Bronchial smooth muscle cell (primary cell): Measurements from ENCODE around the gene GPATCH11. TPM values are rescaled to one million over a fixed set of nuclear protein-coding genes. Genes with fewer than 3 reads are reported as not detected.

Experiments used
- total RNA-seq: library from RNA; depleted of rRNA; stranded (reverse); fragments of >200 nt; gene quantifications from 2 replicates; pipeline ENCODE4 v1.2.1, GENCODE V29; 2014

Gene GPATCH11
- 3.2 and 3.7 TPM in 2 replicates for total RNA-seq

DNA sequence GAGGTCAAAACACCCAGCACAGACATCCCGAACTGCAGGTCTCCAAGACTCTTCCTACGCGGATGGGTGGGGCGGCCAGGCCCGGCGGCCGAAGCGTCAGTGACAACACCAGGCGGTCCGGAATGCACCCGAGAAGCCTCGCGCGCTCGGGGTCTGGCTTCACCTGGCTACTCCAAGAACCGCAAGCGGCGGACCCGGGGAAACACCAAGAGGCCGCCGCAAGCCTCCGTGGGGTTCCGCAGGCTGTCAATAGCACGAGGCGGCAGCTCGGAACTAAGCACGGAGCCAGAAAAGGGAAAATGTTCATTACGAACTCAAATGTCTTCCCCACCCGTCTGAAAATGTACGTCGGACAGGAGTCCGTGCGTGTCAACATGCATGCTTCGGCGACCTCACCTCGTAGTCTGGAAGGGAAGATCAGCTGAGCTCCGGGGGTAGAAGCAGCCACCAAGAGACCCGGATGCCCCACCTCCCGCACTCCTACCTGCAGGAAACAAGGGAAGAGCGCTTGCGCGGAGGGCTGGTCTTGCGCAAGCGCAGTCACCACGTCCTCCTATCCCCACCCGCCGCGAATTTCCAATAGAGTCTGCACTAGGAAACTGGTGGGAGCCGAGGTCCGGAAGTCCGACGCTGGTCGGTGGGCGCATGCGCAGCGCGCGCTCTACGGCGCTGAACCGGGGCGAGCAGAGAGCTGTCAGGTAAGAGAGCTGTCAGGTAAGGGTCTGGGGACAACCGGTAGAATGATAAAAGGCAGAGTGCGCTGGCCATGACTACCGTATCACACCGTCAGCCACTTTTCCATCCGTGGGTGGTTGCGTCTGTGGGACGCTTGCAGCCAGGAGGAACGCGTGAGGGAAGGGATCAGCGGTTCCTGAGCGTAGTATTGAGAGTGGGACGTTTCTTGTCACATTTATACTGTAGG is at the start of gene GPATCH11, which contains the start of gene HEATR5B:
Gene GPATCH11, plus strand, starts transcription at position 646 of the 922 bp plus-strand sequence. CDS start 3,864 bp downstream, outside the sequence.
Gene HEATR5B, minus strand, starts transcription at position 500 of the 922 bp plus-strand sequence. CDS start 958 bp downstream, outside the sequence.

Other genes with a start within 250 kb of the GPATCH11 start
- gene STRN, start 118.0 kb upstream of the GPATCH11 start, total RNA-seq: 10.1 and 11.7 TPM in 2 replicates
- gene HEATR5B, start 146 bp upstream of the GPATCH11 start, total RNA-seq: 13.8 and 13.9 TPM in 2 replicates
- gene EIF2AK2, start 72.5 kb downstream of the GPATCH11 start, total RNA-seq: 13.4 and 21.9 TPM in 2 replicates
- not detected in 2 replicates for gene SULT6B1, start 104.2 kb downstream of the GPATCH11 start, total RNA-seq
- gene CEBPZOS, start 112.0 kb downstream of the GPATCH11 start, total RNA-seq: 6.5 and 15.4 TPM in 2 replicates
- gene CEBPZ, start 147.1 kb downstream of the GPATCH11 start, total RNA-seq: 41.5 and 54.3 TPM in 2 replicates
- gene NDUFAF7, start 147.1 kb downstream of the GPATCH11 start, total RNA-seq: 14.0 and 15.9 TPM in 2 replicates
- gene PRKD3, start 240.3 kb downstream of the GPATCH11 start, total RNA-seq: 44.3 and 46.2 TPM in 2 replicates